ENCODE data around the gene PRUNE2. TPM values are rescaled to one million over a fixed set of nuclear protein-coding genes. Genes with fewer than 3 reads are reported as not detected.

The PRUNE2 gene
- total RNA-seq, 1 donor from 2014 or later = 3.3 TPM

DNA sequence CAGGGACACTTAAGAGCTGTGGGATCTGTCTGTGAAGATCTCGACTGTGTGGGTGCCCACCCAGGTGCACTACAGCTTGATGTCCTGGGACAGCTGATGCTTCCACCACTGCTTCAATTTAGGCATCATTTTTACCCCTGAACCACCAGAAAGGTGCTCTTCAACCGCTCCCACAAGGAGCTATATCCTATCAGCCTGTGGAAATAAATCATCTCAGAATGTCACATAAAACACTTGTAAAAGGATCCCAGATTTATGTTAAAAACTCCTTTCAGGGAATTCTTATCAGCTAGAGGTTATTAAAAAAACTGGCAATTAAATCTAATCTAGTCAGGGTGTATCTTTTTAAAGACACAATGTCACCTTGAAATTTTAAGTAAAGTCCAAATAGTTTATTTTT is 224.4 kb downstream of the PRUNE2 start:
- TF ChIP-seq CTCF (conservative IDR thresholded peaks at IDR 0.05) = no peak
- Mint-ChIP-seq H3K4me3 (no peak overlapping the region), H3K27me3 (no peaks in the 10 kb centered on the region), H3K27ac (no peak overlapping the region), H3K4me1 (ENCODE audit: unreplicated experiment) (peaks cover 5% of the 10 kb centered on the region), H3K9me3 (peaks cover 8% of the 10 kb centered on the region), H3K36me3 (no peaks in the 10 kb centered on the region)
- DNase-seq (ENCODE audit: extremely low spot score, unreplicated experiment) = no peak

- no peak overlapping the region for H3K4me3 Mint-ChIP-seq
- no peaks in the 10 kb centered on the region for H3K27me3 Mint-ChIP-seq
- no peak for TF ChIP-seq CTCF (conservative IDR thresholded peaks at IDR 0.05)
- H3K36me3 Mint-ChIP-seq = no peaks in the 10 kb centered on the region
- peaks cover 3% of the 10 kb centered on the region for H3K4me1 Mint-ChIP-seq (ENCODE audit: unreplicated experiment)
- H3K27ac Mint-ChIP-seq = no peak overlapping the region
- H3K9me3 Mint-ChIP-seq = peaks cover 8% of the 10 kb centered on the region
- DNase-seq (ENCODE audit: extremely low spot score, unreplicated experiment) = no peak
Measured at GRCh38 chr9:76680716-76681425, 225.0 kb downstream of the PRUNE2 start.

DNA sequence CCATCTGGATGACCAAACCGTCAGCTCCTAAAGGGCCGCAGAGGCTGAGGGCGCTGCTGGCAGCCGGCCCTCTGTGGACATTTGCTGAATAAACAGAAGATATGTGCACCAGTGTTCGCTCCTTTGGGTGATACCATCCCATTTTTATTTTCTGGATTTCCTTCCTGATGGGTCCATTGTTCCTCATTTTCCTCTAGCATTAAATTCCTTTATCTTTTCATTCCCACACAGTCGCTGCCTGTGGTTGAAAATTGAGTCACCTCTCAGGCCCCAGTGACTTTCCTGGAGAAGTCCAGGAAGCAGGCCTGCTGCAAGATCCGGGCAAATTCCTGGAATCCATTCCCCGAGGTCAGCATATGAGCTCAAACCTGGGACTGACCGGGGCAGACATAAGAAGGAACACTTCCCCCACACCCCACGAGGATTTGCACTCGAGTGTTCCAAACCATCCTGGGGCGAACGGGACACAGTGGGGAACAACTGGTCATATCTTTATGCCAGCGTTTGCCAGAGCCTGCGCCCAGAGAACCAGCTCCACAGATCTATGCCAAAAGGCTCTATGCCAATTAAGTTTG is 228.3 kb downstream of the PRUNE2 start:
- peaks cover 8% of the 10 kb centered on the region for H3K9me3 Mint-ChIP-seq
- H3K27ac Mint-ChIP-seq = no peak overlapping the region
- DNase-seq (ENCODE audit: extremely low spot score, unreplicated experiment) = no peak
- no peak overlapping the region for H3K4me3 Mint-ChIP-seq
- no peaks in the 10 kb centered on the region for H3K4me1 Mint-ChIP-seq (ENCODE audit: unreplicated experiment)
- no peaks in the 10 kb centered on the region for H3K27me3 Mint-ChIP-seq
- TF ChIP-seq CTCF (conservative IDR thresholded peaks at IDR 0.05) = no peak
- no peaks in the 10 kb centered on the region for H3K36me3 Mint-ChIP-seq

DNA sequence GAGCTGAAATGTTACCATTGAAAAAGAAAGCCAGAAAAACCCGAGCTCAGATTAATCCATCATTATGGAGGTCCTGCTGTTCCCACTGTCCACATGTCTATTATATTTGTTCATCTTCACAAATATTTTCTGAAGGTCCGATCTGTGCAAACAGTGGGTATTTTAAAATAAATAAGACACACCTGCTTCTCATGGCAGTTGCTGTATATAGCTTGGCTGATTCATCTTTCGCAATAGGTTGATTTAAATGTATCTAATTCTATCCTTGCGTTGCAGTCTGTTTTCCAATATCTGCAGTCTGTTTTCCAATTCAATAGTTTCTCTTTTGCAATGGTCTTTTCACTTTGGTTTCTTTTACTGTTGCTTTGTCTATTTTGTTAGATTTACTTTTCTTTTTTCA is 229.1 kb downstream of the PRUNE2 start:
- Mint-ChIP-seq H3K4me1 (ENCODE audit: unreplicated experiment) (no peaks in the 10 kb centered on the region), H3K36me3 (no peaks in the 10 kb centered on the region), H3K27ac (no peak overlapping the region), H3K27me3 (no peaks in the 10 kb centered on the region), H3K9me3 (peaks cover 8% of the 10 kb centered on the region), H3K4me3 (no peak overlapping the region)
- TF ChIP-seq CTCF (conservative IDR thresholded peaks at IDR 0.05) = no peak
- DNase-seq (ENCODE audit: extremely low spot score, unreplicated experiment) = no peak

- H3K4me1 Mint-ChIP-seq (ENCODE audit: unreplicated experiment) = peaks cover 5% of the 10 kb centered on the region
Measured at GRCh38 chr9:76667521-76667957, 238.4 kb downstream of the PRUNE2 start.

More at GRCh38 chr9:76667521-76667957, 238.4 kb downstream of the PRUNE2 start:
- no peak overlapping the region for H3K27ac Mint-ChIP-seq
- H3K4me3 Mint-ChIP-seq = no peak overlapping the region
- no peaks in the 10 kb centered on the region for H3K36me3 Mint-ChIP-seq
- DNase-seq (ENCODE audit: extremely low spot score, unreplicated experiment) = no peak
- H3K9me3 Mint-ChIP-seq = peaks cover 4% of the 10 kb centered on the region
- no peaks in the 10 kb centered on the region for H3K27me3 Mint-ChIP-seq
- TF ChIP-seq CTCF (conservative IDR thresholded peaks at IDR 0.05) = no peak

All from type B pancreatic cell (in vitro differentiated cells).